ENCODE data around the gene TTC7B.

- TF ChIP-seq TAF1 (IDR thresholded peaks at IDR 0.05; ENCODE audit: control insufficient read depth, extremely low read depth, insufficient read depth, low read length, severe bottlenecking) (no peak), CGGBP1 (CRISPR knock-in tag; IDR thresholded peaks at IDR 0.05) (no peak), ZNF165 (CRISPR knock-in tag; IDR thresholded peaks at IDR 0.05; ENCODE audit: borderline replicate concordance) (no peak), CTCF (IDR thresholded peaks at IDR 0.05 in 2 of 3, conservative IDR thresholded peaks at IDR 0.05 in 1 of 3; ENCODE audit: insufficient read depth in 2 of 3, low read depth in 1 of 3, low read length in 3 of 3) (no peak), NFXL1 (CRISPR knock-in tag; IDR thresholded peaks at IDR 0.05) (no peak), ATF3 (IDR thresholded peaks at IDR 0.05) (no peak), ATF3 (CRISPR knock-in tag; conservative IDR thresholded peaks at IDR 0.05) (no peak), ZNF384 (IDR thresholded peaks at IDR 0.05; ENCODE audit: low read depth, low read length) (no peak), ZNF224 (CRISPR knock-in tag; IDR thresholded peaks at IDR 0.05) (no peak), TCF7L2 (IDR thresholded peaks at IDR 0.05; ENCODE audit: low read depth, low read length) (no peak), ZNF561 (CRISPR knock-in tag; conservative IDR thresholded peaks at IDR 0.05) (no peak), NR2C2 (CRISPR knock-in tag; IDR thresholded peaks at IDR 0.05) (no peak), NR2C2 (tag; IDR thresholded peaks at IDR 0.05) (no peak), CEBPB (tag; IDR thresholded peaks at IDR 0.05) (no peak)
Observed at GRCh38 chr14:90643982-90644670, 172.1 kb downstream of the TTC7B start.

Measured in K562 (cell line).